GM10266 (cell line): ENCODE results near the gene TBL2.
A peak's percentile ranks its signal among the peaks of the same experiment; 100 is the strongest.
"Not testable (repeated sequence)": the region's sequence is repeated elsewhere in the genome, so short reads cannot be mapped to it uniquely, and the experiment has no call there.

Source experiments
- DNase-seq: peaks from one replicate; pipeline ENCODE4 v3.0.0; 2012; ENCODE audit errors: extremely low spot score
- TF ChIP-seq, protein P1 (sequence below): IDR thresholded peaks from 2 replicates; pipeline ENCODE4 v1.5.1; 2012; ENCODE audit warnings: mild to moderate bottlenecking, low read depth; ENCODE audit not compliant: control insufficient read depth, insufficient read depth; ENCODE audit errors: missing control alignments

TBL2 gene

DNA sequence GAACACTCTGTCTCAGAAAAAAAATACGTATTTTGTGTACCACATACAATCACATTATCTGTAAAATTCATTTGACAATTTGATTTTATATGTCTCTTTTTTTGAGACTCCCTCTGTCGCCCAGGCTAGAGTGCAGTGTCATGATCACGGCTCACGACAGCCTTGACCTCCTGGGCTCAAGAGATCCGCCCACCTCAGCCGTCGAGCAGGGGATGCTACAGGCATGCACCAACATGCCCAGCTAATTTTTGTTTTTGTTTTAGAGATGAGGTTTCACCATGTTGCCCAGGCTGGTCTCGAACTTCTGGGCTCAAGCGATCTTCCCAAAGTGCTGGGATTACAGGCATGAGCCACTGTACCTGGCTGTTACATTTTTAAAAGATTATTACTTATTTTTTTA, 44.6 kb downstream of the TBL2 start:
- no peak for DNase-seq
- TF ChIP-seq, protein P1, sequence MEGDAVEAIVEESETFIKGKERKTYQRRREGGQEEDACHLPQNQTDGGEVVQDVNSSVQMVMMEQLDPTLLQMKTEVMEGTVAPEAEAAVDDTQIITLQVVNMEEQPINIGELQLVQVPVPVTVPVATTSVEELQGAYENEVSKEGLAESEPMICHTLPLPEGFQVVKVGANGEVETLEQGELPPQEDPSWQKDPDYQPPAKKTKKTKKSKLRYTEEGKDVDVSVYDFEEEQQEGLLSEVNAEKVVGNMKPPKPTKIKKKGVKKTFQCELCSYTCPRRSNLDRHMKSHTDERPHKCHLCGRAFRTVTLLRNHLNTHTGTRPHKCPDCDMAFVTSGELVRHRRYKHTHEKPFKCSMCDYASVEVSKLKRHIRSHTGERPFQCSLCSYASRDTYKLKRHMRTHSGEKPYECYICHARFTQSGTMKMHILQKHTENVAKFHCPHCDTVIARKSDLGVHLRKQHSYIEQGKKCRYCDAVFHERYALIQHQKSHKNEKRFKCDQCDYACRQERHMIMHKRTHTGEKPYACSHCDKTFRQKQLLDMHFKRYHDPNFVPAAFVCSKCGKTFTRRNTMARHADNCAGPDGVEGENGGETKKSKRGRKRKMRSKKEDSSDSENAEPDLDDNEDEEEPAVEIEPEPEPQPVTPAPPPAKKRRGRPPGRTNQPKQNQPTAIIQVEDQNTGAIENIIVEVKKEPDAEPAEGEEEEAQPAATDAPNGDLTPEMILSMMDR = no peak

DNA sequence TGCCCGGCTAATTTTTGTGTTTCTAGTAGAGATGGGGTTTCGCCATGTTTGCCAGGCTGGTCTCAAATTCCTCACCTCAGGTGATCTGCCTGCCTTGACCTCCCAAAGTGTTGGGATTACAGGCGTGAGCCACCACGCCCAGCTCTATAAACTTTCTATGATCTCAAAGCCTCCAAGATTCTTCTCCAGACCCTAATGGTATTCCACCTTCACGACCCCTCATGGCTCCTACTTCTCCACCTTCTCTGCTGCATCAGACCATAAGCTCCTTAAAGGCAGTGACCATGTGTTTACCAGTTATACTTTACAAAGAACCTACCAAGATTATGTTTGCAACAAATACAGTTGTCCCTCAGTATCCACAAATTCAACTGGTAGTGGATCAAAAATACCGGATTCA, 46.2 kb downstream of the TBL2 start:
- TF ChIP-seq, protein P1 = no peak
- no peak for DNase-seq

DNA sequence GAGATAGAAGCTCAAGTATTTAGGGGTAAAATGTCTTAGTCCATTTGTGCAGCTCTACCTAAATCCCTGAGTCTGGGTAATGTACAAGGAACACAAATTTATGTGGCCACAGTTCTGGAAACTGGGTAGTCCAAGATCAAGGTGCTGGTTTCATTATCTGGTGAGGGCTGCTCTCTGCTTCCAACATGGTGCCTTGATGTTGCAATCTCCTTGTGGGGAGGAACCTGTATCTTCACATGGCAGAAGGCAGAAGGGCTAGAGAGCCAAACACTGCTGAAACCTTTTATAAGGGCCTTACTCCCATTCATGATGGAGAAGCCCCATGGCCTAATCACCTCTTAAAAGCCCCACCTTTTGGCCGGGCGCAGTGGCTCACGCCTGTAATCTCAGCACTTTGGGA, 47.6 kb downstream of the TBL2 start:
- TF ChIP-seq, protein P1 = no peak
- DNase-seq = no peak

DNA sequence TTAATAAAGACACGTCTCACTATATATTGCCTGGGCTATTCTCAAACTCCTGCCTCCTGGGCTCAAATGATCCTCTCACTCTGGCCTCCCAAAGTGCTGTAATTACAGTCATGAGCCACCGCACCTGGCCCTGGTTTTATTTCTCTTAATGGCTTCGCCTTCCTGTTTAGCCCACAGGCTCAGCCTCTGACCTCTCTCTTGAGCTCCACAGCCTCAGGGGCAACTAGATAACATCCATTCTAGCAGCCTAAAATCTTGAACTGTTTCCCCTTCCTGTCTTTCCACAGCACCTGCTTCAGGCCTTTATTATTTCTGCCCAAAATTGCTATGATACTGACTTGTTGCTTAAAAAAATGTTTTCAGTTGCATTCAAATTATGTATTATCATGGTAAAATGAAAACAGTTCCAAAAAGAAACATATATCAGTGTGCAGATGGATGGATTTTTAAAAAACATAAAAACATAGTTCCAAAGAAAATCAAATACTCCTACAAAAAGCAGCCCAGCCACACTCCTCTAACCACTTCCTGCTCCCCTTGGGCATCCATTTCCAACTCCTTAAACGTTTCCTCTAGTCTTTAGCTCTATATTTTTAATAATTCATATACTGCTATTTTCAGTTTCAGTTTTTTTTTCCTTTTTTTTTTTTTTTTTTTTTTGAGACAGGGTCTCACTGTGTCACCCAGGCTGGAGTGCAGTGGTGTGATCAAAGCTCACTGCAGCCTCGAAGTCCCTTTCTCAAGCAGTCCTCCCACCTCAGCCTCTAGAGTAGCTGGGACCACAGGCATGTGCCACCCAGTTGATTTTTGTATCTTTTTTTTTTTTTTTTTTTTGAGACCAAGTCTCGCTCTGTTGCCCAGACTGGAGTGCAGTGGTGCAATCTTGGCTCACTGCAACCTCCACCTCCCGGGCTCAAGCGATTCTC, 51.2 kb downstream of the TBL2 start:
- no peak for DNase-seq
- TF ChIP-seq, protein P1 = no peak

DNA sequence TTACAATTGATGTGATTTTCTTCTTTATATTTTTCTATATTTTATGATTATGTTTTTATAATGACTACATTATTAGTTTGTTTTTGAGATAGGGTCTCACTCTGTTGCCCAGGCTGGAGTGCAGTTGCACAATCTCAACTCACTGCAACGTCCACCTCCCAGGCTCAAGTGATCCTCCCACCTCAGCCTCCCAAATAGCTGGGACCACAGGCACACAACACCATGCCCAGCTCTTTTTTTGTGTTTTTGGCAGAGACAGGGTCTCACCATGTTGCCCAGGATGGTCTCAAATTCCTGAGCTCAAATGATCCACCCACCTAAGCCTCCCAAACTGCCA, 52.3 kb downstream of the TBL2 start:
- not testable (repeated sequence) for DNase-seq

DNA sequence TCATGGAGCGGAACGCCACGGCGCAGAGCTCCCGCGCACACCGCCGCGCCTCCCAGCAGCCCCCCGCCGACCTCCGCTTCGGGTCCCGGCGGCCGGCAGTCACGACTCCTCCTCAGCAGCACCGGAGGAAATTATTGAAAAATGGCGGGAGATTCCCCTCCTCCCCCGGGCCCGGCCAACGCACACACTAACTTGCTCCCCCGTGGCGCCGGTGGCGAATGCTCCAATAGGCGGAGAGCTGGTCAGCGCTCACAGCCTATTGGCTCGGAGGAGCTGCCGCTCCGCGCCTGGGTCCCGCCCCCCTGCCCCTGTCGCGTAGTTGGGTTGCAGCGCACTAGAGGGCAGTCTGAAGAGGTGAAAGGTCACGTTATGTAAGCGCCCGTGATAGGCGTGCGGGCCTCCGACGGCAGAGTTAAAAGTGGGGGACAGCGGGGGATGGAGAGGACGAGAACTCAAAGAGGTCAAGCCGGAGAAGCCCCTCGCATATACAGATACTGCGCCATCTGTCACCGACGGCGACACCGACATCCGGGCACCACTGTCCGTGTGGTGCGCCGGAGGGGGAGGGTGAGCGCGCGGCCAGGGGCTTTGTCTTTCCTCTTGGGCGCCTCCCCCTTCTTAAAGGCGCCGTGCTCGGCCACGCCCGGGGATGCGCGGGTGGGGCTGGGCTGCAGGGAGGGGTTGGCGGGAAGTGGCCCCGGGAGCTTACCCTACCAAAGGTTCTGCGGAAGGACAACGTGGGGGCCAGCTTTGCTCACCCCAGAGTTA, 56.1 kb downstream of the TBL2 start, which contains the start of gene BAZ1B:
BAZ1B (minus strand) TSS at position 189 of the 768 bp plus-strand sequence. CDS start 360 bp downstream, outside the sequence.
- TF ChIP-seq, protein P1 = no peak
- peak; percentile 99 for DNase-seq

DNA sequence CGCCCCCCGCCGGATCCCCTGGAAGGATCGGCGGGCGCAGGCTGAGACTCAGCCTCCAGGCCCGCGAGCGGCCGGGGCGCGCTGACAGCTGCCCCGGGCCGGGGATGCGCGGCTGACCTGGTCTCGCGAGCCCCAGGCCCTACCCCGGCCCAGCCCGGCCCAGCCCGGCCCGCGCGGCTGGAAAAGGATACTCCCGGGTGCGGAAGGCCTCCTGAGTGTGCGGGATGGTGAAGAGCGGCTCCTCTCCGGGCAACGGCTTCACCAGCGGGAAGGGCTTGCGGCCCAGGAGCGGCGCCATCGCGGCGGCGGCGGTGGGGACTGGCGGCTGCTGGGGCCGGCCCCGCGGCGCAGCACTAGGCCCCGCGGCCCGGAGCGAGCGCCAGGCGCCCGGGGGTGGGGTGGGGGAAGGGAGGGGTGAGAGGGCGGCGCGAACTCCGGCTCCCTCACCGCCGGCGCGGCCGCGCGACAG, 56.7 kb downstream of the TBL2 start:
- peak; percentile 84 for DNase-seq
- TF ChIP-seq, protein P1 = no peak
